Erythroblast (primary cell): ENCODE results near the gene RBM22.

Experiments used
- GATA1 ChIP-seq: IDR thresholded peaks from 2 replicates; pipeline ENCODE4 v1.6.1; 2011; ENCODE audit warnings: low read depth, mild to moderate bottlenecking, control low read depth, low read length, moderate library complexity
- POLR2A ChIP-seq: IDR thresholded peaks from 2 replicates; pipeline ENCODE4 v1.6.1; 2011; ENCODE audit warnings: mild to moderate bottlenecking, low read length

DNA sequence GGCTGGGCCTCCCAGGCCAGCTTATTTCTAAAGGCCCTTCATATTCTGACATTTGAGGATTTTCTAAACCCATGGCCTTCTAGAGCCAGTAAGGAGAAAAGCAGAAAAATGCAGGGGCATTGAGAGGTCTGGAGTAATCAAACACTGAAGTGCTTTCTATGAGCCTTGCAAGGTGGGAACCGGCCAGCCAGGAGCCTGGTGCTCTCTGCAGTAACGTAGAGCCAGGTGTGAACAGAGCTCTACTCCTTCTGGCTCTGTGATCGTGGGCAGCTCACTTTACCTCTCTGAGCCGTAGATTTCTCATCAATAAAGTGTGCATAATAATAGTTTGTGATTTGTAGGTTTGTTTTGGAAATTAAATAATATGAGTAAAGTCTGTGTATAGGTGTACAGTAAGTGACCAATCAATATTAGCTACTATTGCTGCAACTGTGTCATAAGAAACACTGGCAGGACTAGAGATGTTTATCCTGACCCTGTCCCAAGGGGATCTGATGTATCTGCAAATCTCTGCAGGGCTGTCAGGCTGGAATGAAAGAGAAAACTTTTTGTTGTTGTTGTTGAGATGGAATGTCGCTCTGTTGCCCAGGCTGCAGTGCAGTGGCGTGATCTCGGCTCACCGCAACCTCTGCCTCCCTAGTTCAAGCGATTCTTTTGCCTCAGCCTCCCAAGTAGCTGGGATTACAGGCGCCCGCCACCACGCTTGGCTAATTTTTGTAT, 57.7 kb downstream of the RBM22 start:
- TF ChIP-seq POLR2A = no peak
- no peak for TF ChIP-seq GATA1
